COR-L47 (cell line): ENCODE data around the gene FOSL2.

ENCODE experiments used
- DNase-seq: peaks from one replicate; lab custom pipeline; 2025; lab: John Stamatoyannopoulos, UW

The FOSL2 gene

DNA sequence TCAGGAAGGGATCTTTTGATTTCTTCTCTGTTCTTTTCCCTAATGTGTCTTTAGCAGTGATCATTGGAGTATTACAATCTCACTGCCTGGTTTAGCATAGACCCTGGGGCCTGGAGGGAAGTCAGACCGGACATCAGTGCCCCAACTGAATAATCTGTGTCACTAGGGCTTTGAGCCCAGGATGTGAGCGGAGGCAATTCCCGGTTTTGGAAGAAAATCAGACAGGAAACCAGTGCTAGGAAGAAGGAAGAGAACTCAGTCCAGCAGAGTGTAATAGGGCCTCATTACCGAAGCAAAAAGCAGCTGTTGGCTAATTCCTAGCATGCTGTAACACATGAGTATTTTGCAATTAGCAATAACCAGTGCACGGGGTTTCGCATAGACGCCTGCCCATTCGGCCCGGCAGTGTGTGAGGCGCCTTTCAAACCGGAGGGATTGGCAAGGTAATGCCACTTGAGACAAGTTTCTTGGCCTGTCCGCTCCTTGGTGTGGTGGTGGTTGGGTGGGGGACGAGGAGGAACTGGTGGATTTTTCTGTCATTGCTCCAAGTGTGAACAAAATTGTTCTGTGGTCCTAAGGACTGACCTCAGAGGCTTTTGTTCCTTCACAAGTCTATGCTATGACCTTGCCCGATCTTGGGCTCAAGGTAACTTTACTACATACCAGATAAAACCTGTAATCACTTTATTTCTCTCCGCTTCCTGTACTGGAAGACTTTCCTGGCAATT lies 2.8 kb downstream of the FOSL2 start:
- no peak for DNase-seq

DNA sequence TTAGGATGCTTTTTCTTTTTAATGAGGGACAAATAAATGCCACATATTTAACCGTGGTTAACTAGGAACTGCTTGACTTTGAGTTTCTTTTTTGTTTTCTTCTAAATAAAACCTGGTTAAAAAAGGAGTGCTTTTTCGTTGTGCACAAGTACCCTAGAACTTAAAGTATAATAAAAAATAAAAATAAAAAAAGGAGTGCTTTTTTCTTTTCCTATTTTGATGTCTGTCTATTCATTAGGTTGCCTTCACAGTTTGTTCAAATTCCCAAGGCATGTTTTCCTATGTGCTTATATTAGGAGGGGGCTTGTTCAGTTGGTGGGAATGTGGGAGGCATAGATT lies 4.4 kb downstream of the FOSL2 start:
- DNase-seq: no peak

DNA sequence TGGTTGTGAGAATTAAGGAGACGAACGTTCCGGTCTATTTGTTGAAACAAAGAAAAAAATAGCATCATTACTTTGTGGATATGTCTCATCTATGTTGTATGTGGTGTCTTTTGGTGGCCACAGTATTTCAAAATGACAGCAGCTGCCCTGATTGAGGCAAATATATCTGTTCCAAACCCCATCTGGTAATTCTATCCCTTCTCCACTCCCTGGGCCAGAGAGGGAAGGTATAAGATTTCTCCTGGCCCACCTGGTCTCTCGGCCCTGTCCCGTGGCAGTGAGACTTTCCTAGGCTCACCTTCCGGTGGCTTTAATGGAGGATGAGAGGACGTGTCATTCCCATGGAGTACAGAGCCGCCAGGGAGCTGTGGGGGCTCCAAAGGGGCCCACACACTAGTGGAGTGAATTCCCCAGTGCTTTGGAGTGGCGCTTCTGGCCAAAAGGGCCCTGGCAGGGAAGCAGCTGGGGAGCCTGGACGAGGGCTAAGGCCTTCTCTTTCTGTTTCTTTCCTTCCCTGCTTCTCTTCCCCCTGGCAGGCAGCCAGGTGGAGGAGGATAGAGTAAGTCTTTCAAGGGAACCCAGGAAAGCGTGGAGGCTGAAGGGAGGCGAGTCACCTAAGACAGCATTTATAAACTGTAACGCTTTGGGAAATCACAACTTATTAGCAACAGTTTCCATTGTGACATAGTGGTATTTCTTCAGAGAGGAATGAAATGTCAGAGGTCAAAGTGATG lies 5.6 kb downstream of the FOSL2 start:
- DNase-seq: no peak

DNA sequence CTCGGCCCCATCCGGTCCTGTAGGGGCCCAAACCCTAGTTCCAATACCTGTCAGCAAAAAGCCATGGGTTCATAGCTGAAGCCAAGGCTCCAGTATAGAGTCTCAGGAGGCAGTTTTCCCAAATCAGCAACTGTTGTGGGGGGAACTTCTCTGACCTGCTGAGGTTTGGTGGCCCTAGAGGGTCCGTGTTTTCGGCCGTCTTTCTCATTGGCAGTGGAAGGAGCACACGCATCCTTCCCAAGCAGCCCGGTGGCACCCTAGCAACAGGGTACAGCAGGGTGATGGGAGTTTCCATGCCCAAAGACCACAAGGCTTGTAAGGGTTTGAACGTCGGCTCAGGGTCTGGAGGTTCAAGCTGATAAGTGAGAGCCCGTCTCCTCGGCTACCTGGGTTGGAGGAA lies 6.6 kb downstream of the FOSL2 start:
- DNase-seq: no peak

DNA sequence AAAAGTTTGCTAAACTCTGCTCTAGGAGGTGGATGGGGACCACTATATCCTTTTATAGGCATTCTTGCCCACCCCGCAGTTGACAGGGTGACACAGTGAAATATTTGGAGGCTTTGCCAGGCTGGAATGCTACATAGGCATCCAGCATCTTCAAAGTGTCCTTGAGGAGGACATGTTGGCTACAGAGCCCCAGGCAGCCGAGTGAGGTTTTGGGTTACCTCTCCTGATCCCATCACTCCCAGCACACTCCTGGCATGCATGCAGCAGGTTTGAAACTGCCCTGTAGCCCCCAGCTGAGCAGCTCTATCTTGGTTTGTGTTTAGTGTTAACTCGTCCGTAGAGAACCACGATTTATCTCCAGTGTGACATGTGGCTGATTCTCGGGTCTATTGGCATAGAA lies 7.3 kb downstream of the FOSL2 start:
- DNase-seq: no peak

DNA sequence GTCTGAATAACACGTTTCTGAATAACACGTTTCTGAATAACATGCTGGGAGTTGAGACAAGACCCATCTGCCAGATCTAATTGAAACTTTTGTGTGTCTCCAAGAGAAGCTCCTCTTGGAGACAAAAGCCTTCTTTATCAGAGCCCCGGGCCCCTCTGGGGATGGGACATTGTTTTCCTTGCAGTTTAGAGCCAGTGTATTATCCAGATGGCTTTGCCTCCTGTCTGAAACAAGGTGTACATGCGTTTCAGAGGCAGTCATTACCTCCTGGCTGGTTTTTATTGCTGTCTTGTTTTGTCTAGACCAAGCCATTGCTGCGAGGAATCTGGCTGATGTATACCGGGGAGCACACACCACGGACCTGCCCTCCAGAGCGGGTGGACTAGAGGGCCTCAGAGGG lies 7.8 kb downstream of the FOSL2 start:
- DNase-seq: no peak

DNA sequence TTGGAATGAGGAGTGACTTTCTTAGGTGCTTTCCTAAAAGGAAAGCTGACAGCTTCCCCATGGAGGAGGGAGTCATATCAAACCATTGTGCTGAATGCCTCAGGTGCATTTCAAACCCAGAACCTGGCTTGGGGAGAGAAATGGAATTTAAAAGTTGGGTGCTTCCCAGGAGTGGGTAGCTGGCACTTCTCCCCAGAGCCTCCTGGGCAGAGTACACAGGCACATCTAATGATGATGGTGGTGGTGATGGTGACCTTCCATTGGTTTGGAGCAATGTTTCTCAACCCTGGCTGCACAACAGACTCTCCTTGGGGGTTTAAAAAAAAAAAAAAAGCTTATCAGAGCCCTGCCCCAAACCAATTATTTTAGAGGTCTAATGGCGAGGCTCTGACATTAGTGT lies 8.3 kb downstream of the FOSL2 start:
- no peak for DNase-seq

DNA sequence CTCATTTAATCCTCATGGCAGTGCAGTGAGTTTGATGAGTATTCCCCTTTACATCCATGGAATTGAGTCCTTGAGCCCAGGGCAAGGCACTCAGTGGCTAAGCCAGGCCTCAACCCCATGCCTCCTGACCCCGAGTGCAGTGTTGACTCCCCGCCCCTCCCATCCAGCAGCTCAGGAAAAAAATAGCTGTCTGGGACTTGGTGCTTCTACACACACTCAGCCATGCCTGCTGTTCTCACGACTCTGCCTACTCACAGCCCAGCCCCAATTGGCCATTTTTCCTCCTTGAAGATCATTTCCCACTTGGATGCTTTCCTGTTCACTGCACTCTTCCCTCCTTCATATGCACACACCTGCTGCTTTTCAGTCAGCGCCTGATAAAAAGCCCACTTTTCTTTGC lies 8.8 kb downstream of the FOSL2 start:
- DNase-seq: no peak

DNA sequence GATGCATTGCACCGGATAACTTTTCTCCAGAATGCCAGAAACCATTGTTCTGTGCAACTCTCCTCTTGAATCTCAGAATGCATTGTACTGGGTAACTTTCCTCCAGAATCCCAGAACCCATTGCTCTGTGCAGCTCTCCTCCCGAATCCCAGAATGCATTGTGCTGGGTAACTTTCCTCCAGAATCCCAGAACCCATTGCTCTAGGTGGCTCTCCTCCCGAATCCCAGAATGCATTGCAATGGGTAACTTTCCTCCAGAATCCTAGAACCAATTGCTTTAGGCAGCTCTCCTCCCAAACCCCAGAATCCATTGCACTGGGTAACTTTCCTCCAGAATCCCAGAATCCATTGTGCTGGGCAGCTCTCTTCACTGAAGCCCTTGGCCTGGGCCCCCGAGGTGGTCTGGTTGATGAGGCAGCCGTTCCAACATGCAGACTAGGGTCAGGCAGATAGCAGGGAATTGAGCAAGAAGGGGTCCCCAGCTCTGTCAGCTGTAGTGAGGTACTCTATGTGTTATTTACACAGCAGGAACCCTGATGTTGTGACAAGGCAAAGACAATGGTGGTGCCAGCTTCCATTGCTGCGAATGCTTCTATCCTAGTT lies 9.4 kb downstream of the FOSL2 start:
- no peak for DNase-seq

DNA sequence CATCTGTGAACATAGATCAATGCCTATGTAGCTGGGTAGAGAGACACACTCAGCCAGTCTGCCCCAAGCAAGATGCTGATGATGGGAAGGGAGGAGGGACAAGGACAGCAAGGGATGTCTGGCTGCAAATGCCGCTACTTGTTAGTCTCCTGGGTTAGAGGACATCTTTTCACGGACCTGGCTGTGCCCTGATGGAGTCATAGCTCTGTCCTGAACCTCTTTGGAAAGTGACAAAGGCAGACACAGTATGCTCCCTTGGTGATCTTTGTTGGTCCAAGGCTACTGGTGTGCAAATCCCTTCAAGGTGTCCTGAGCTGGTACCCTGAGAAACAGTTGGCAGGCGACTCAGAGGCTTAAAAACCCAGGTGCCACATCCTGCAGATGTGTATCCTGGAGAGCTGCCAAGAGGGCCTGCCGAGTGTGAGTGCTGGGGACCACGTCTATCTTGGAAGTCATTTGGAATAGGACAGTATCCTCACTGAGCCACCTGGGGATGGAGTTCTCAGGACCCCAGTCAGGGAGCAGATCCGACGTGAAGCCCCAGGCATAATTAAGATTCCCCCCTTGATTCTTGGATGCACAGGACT lies 10.8 kb downstream of the FOSL2 start:
- peak; percentile 71 for DNase-seq

DNA sequence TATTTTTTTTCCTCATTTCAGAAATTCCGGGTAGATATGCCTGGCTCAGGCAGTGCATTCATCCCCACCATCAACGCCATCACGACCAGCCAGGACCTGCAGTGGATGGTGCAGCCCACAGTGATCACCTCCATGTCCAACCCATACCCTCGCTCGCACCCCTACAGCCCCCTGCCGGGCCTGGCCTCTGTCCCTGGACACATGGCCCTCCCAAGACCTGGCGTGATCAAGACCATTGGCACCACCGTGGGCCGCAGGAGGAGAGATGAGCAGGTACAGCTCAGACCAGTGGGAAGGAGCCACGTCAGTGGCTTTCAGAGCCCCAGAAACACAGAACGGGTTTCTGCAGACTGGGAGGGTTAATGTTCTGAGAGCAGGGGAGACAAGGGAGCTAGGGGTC lies 11.4 kb downstream of the FOSL2 start:
- no peak for DNase-seq

DNA sequence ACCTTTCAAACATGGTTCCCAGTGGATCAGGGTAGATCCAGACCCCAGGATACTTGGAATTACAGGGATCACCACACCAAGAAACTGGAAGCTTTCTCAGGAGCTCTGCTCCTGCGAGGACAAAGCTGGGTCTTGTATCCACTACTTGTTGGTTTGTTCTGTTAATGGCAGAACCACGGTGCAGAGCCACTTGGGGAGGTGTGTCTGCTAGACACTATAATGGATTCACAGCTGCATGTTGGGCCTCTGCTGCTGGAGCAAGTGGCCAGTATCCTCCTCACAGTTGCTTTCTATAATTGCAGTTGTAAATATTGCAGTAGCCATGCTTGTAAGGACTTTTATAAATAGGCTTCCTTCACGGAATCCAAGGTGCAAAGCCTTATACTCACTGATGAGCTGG lies 12.9 kb downstream of the FOSL2 start:
- DNase-seq: no peak

DNA sequence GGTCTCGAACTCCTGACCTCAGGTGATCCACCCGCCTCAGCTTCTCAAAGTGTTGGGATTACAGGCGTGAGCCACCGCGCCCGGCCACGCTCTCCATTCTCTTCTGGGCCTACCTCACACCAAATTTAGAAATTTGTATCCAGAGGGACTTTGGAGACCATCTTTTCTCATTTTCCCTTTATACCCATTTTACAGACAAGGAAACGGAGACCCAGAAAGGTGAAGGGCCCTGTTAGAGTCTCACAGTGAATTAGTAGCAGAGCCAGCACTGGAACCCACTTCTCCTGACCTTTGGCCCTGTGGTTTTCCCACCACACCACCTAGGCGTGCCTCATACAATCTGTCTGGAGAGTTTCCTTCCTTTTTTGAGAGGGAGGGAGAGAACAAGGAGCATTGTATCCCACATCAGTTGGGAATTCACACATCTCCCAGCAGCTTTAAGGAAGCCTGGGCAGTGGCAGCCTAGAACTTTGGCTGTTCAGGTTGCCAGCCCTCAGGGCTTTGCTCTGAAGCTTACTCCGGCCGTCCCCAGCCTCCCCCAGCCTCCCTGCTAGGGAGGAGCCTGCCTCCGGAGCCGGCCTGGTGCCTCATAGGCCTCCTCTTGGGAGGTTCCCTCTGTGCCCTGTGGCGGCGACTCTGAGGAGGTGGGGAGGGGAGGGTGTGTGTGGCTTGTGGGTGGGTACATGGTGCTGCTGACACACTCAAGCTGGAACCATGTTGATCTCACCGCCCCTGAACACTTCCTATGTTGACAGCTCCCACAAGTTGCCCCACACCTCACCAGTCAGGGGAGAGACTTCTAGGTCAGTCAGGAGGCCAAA lies 13.8 kb downstream of the FOSL2 start:
- no peak for DNase-seq

DNA sequence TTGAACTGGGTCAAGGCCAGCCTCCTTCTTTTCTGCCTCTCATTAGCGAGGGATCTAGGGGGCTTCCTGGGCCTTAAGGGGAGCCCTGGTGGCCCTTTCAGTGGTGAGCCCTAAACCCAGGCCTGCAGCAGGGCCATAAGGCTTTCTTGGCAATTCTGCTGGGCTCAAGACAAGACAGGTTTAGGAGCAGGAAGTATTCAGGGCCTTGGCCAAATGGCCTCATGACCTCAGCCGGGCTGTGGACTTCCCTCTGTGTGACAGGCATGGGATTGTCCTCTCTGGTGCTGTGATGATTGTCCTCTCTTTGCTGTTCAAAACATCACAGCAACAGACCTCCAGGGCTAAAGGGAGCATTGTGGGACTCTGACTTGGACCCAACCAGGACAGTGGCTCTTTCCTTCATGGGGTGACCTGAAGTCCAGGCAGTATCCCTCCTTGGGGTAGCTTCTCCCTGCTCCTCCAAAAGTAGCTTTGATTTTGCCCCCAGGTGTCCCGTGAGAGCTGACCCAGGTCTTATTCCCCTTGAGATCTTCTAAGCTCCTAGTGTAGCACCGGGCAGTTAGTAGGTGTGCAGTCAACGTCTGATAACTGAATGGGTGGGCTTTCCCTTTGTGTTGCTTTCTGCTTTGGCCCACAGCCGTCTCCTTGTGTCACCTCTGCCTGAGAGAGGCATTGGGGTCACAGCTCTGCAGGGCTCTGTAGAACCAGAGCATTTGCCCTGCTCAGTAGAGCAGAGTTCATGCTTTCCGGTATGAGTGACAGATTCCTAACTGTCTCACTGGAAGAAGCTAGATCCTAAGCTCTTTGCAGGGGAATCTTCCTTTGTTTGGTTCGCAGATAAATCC lies 14.7 kb downstream of the FOSL2 start:
- DNase-seq: no peak

DNA sequence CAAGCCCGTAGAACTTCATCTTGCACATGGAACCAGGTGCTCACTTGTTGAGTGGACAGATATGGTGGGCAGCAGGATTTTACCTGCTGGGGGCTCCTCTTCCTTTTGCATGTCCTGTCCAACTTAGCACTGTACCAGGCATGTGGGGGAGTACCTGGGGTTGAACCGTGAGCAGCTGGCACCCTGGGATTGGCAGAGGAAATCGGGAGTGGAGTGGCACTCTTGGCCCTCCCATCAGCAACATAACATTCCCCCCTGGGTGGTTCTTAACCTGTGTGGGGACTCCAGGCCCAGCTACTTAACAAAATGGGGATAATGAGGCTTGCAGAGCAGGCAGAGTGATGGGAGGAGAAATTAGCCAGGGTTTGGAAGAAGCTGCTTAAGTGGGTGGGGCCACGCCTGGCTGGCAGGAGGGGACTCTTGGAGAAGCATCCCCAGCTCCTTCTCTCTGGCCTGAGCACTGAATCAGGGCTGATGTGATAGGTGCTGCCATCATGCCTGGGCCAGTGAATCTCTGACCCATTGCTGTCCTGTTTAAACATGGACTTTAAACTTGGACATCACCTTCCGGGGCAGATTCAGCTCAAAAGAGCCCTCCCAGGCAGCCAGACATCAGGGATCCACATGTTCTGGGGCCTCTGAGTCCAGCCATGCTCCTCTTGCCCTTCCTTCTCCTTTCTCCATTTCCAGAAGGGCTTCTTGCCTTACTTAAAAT lies 15.5 kb downstream of the FOSL2 start:
- no peak for DNase-seq

DNA sequence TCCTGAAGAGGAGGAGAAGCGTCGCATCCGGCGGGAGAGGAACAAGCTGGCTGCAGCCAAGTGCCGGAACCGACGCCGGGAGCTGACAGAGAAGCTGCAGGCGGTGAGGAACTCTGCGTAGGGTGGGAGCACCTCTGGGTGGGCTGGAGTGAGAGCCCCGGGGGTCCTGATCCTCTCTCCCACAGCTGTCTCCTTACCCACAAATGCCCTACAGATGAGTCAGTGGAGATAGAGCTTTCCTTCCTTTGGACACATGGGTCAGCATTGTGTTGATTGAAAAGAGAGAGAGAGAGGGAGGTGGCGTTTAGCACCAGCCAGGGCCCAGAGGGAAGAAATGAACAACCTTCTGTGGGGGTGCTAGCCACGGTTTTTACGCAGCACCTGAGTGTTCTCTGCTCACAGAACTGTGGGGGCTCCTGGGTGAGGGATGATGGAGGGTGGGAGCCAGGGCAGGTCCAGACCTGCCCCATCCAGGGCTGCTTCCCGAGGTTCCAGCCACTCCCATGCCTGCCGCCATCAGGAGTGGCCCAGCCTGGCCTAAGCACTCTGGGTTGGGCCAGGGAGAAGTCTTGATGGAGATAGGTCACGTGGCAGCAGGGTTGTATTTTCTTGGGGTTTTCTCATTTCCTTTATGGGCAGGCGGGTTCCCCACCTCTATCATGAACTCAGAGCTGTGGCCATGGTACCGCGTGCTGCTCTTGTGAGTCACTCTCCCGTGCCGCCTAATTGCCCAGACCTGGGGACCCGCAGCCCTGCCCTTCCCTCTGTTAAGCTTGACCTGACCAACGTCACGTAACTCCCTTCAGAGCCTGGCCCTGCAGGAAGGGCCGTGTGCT lies 16.3 kb downstream of the FOSL2 start:
- DNase-seq: no peak

DNA sequence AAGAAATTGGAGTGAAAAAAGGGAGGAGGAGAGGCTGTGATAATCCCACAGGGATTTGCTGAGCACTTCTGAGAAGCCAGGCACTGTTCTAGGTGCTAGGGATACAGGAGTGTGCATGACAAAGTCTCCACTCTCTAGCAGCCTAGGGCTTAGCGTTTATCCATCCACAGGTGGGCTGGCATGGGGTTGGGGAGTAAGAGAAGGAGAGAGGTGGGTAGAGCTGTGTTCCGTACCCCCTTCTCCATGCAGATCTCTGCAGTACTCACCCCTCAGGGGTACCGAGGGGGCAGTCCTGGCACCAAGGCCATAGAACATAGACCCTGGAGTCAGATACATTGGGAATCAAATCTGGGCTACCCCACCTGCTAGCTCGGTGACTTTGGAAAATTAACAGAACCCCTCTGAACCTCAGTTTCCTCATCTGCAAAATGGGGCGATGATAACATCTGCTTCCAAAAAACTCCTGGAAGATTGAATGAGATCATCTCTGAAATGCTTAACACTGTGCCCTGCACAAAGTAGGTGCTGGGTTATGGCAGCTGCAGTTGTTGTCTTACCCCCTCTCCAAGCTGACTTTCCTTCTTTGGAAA lies 18.6 kb downstream of the FOSL2 start:
- DNase-seq: no peak

DNA sequence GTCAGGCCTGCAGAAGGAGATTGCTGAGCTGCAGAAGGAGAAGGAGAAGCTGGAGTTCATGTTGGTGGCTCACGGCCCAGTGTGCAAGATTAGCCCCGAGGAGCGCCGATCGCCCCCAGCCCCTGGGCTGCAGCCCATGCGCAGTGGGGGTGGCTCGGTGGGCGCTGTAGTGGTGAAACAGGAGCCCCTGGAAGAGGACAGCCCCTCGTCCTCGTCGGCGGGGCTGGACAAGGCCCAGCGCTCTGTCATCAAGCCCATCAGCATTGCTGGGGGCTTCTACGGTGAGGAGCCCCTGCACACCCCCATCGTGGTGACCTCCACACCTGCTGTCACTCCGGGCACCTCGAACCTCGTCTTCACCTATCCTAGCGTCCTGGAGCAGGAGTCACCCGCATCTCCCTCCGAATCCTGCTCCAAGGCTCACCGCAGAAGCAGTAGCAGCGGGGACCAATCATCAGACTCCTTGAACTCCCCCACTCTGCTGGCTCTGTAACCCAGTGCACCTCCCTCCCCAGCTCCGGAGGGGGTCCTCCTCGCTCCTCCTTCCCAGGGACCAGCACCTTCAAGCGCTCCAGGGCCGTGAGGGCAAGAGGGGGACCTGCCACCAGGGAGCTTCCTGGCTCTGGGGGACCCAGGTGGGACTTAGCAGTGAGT lies 19.4 kb downstream of the FOSL2 start:
- no peak for DNase-seq

DNA sequence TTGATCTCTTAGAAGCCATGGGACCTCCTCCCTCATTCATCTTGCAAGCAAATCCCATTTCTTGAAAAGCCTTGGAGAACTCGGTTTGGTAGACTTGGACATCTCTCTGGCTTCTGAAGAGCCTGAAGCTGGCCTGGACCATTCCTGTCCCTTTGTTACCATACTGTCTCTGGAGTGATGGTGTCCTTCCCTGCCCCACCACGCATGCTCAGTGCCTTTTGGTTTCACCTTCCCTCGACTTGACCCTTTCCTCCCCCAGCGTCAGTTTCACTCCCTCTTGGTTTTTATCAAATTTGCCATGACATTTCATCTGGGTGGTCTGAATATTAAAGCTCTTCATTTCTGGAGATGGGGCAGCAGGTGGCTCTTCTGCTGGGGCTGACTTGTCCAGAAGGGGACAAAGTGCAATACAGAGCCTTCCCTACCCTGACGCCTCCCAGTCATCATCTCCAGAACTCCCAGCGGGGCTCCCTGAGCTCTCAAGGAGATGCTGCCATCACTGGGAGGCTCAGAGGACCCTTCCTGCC lies 20.0 kb downstream of the FOSL2 start:
- no peak for DNase-seq
